Body of pancreas (tissue), 4 donors: ENCODE measurements around the gene GMCL1. TPM values are rescaled to one million over a fixed set of nuclear protein-coding genes. Genes with fewer than 3 reads are reported as not detected.
A peak's percentile ranks its signal among the peaks of the same experiment; 100 is the strongest.
"Not testable (repeated sequence)": the region's sequence is repeated elsewhere in the genome, so short reads cannot be mapped to it uniquely, and the experiment has no call there.

ENCODE experiments used
- ATAC-seq: fragments of 150-250 bp; one replicate; pipeline ENCODE4 v1.9.1; 2016
- DNase-seq, 4 donors: peaks; one replicate each; pipeline ENCODE4 v3.0.0-alpha.2; 2019
- H3K27ac ChIP-seq, 4 donors: fragments of 200-600 bp; sonication (generic); 1 replicate in 3 of 4; 2 replicates in 1 of 4; pipeline versions ENCODE4 v1.5.1 to v1.6.1; 2016 to 2019; ENCODE audit warnings: mild to moderate bottlenecking in 1 of 4, mixed read lengths in 1 of 4, moderate library complexity in 1 of 4
- H3K27me3 ChIP-seq, 2 donors: fragments of 200-600 bp; sonication (generic); one replicate each; pipeline ENCODE4 v1.6.0; 2016; ENCODE audit warnings: mild to moderate bottlenecking in 1 of 2
- H3K36me3 ChIP-seq, 2 donors: fragments of 200-600 bp; sonication (generic); replicated peaks in 1 of 2; 2 replicates each; pipeline ENCODE4 v1.5.1; 2016; ENCODE audit warnings: low read depth in 2 of 2; ENCODE audit not compliant: insufficient read depth in 1 of 2
- H3K4me1 ChIP-seq: fragments of 200-600 bp; sonication (generic); one replicate; pipeline ENCODE4 v1.6.0; 2016
- H3K4me3 ChIP-seq, 2 donors: fragments of 200-600 bp; sonication (generic); 1 replicate in 1 of 2; 2 replicates in 1 of 2; pipeline ENCODE4 v1.5.1; 2016 to 2019
- H3K9me3 ChIP-seq, 3 donors: fragments of 200-600 bp; sonication (generic); 1 replicate in 2 of 3; 2 replicates in 1 of 3; pipeline ENCODE4 v1.5.1; 2016
- POLR2A ChIP-seq, 3 donors: fragments of 450-650 bp; IDR thresholded peaks; one replicate each; pipeline ENCODE4 v1.6.1; 2016; ENCODE audit warnings: antibody characterized with exemption in 3 of 3, mild to moderate bottlenecking in 2 of 3
- WGBS, 2 donors: methylation state at CpG; one replicate each; pipeline ENCODE4 v1.1.5; 2017; 5-methylcytosine and 5-hydroxymethylcytosine counted together
- intact Hi-C: fragments of 100-400 bp; cut with DNase I; formaldehyde crosslinking; loops from one replicate; pipeline ENCODE4 v1.15.1; 2023
- total RNA-seq, 2 donors: library from RNA; depleted of rRNA; stranded (reverse); fragments of >200 nt; gene quantifications; one replicate each; pipeline ENCODE4 v1.1.0, GENCODE V29; 2016
- TF ChIP-seq, protein P1 (sequence below), 7 experiments: fragments of 450-650 bp in 4 of 7; fragments of 200-600 bp in 3 of 7; sonication (generic) in 3 of 7; IDR thresholded peaks; one replicate each; pipeline ENCODE4 v1.5.1; 2016 to 2019; ENCODE audit warnings: antibody characterized with exemption in 7 of 7

Gene GMCL1
- total RNA-seq, 2 donors from 2014 or later = 16.1 to 31.6 TPM

DNA sequence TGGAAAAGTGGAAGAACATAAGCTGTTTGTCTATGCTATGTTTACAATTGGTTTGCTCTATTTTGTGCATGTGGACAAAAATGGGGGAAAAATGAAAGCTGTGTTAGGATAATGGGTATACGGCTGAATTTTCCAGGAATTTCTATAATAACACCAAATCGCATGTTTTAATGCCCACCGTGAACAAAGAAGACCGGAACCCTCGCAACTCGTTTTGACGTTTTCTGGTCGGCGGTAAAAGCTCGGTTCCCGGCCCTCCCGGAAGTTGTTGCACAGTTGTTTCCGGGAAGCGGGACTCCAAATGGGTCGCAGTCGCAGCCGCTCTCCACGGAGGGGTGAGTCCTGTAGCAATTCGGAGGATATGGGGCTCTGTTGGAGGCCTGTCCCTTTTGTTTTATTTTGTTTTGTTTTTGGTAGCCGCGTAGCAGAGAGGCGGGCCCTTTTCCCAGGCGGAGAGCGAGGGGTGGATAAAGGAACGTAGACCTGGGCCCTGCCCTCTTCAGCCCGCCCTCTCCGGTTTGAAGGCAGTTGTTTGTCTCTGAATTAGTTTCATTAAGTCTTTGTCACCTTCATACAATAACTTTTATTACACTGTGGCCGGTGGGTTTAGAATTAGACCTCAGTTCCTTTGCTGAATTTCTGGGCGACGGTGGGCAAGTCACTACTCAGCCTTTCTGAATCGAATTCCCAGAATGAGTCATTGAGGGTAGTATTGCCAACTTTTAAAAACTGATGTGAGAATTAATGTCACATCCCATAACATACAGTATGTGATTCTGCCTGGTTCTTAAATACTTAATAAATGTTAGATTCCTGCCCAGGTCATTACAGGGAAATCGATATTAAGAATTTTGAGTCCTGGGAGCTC lies 64.5 kb downstream of the GMCL1 start, which contains the start of gene SNRNP27:
TSS of gene SNRNP27 (plus strand) at position 273 of the 868 bp plus-strand sequence. CDS start at position 302, 29 bp downstream.
- peak; percentile 92 for ATAC-seq
- TF ChIP-seq, protein P1, sequence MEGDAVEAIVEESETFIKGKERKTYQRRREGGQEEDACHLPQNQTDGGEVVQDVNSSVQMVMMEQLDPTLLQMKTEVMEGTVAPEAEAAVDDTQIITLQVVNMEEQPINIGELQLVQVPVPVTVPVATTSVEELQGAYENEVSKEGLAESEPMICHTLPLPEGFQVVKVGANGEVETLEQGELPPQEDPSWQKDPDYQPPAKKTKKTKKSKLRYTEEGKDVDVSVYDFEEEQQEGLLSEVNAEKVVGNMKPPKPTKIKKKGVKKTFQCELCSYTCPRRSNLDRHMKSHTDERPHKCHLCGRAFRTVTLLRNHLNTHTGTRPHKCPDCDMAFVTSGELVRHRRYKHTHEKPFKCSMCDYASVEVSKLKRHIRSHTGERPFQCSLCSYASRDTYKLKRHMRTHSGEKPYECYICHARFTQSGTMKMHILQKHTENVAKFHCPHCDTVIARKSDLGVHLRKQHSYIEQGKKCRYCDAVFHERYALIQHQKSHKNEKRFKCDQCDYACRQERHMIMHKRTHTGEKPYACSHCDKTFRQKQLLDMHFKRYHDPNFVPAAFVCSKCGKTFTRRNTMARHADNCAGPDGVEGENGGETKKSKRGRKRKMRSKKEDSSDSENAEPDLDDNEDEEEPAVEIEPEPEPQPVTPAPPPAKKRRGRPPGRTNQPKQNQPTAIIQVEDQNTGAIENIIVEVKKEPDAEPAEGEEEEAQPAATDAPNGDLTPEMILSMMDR (IDR thresholded peaks at IDR 0.05) = no peak
- TF ChIP-seq POLR2A (IDR thresholded peaks at IDR 0.05) = peak in 2 of 3 donors; percentile 76
- H3K27ac ChIP-seq = peak within 1 kb of the TSS; percentile 48 to 83 (median 76)
- peak; percentile 81 to 82 (median 82) for DNase-seq
- H3K4me1 ChIP-seq = peaks cover 16% of the 10 kb centered on the region
- peaks cover 0 to 7% of the 10 kb centered on the region in 2 donors for H3K36me3 ChIP-seq
- intact Hi-C loops = no loop called here
- 0 to 1% methylated on average over 30 to 32 of the region's 32 CpGs for WGBS, 2 donors
- no peaks in the 10 kb centered on the region for H3K27me3 ChIP-seq
- H3K4me3 ChIP-seq = peak within 1 kb of the TSS; percentile 50 to 66
- H3K9me3 ChIP-seq = no peaks in the 10 kb centered on the region

DNA sequence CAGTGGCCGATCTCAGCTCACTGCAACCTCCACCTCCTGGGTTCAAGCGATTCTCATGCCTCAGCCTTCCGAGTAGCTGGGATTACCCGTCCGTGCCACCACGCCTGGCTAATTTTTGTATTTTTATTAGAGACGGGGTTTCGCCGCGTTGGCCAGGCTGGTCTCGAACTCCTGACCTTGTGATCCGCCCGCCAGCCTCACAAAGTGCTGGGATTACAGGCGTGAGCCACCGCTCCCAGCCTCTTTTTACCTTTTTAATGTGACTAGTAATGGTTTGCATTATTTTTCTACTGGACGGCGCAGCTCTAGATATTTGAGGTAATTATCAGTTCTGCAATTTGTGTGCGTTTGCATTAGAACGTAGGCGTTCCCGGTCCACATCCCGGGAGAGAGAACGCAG lies 65.3 kb downstream of the GMCL1 start:
- H3K27me3 ChIP-seq, H3K9me3 ChIP-seq, DNase-seq, H3K36me3 ChIP-seq, ATAC-seq, intact Hi-C loops: not testable (repeated sequence)
- WGBS, 2 donors = 15 to 30% methylated on average over 23 of the region's 23 CpGs
- H3K27ac ChIP-seq = peak overlapping the region in 3 of 4 donors; percentile 71 to 83 (median 81)
- peaks cover 16% of the 10 kb centered on the region for H3K4me1 ChIP-seq
- H3K4me3 ChIP-seq = peak overlapping the region; percentile 50 to 66

DNA sequence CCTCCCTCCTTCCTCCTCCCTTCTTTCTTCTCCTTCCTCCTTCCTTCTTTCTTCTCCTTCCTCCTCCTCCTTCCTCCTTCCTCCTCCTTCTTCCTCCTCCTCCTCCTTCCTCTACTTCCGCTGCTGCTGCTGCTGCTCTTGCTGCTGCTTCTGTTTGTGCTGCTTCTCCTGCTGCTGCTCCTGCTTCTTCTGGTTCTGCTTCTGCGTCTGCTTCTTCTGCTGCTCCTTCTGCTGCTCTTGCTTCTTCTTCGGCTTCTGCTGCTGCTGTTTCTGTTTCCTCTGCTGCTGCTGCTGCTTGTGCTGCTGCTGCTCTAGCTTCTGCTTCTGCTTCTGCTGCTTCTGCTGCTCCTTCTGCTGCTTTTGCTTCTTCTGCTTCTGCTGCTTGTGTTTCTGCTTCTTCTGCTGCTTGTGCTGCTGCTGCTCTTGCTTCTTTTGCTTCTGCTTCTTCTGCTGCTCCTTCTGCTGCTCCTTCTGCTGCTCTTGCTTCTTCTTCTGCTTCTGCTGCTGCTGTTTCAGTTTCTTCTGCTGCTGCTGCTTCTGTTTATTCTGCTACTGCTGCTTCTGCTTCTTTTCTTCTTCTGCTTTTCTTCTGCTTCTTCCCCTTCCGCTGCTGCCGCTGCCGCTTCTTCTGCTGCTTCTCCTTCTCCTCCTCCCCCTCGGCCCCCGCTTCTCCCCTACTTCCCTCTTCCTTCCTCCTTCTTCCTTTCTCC lies 72.9 kb downstream of the GMCL1 start:
- peak in 1 of 4 donors; percentile 32 for DNase-seq

DNA sequence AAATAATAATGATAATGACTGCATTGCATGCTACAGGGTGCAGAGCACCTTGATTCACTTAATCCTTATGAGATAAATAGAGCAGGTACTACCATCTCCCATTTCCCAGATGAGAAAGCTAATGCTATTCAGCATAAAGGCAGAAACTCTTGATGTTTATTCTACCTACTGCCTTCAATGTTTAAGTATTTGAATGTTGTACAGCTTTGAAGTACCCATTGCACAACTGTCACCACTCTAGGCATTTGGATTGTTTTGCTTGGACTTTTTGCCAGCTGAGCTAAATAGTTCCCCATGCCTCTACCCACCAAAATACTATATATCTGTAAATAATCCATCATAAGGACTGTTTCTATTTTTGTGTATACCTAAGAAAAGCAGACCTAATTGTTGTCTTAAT lies 77.8 kb downstream of the GMCL1 start:
- Histone ChIP-seq H3K4me3 (no peak overlapping the region), H3K9me3 (no peaks in the 10 kb centered on the region), H3K27me3 (no peaks in the 10 kb centered on the region), H3K4me1 (no peaks in the 10 kb centered on the region), H3K27ac (no peak overlapping the region), H3K36me3 (peaks cover 5 to 12% of the 10 kb centered on the region in 2 donors)
- intact Hi-C loops = loop anchor here (10.0 kb wide), 1 partner anchor 248 kb away; no protein-coding TSS in a partner anchor
- no peak for DNase-seq
- TF ChIP-seq, protein P1 (IDR thresholded peaks at IDR 0.05) = no peak
- TF ChIP-seq POLR2A (IDR thresholded peaks at IDR 0.05) = no peak
- no peak for ATAC-seq

More for the DNA sequence above, 72.9 kb downstream of the GMCL1 start:
- Histone ChIP-seq H3K4me1 (no peaks in the 10 kb centered on the region), H3K27ac (peak overlapping the region in 1 of 4 donors; percentile 3), H3K9me3 (no peaks in the 10 kb centered on the region), H3K36me3 (peaks cover 0 to 20% of the 10 kb centered on the region in 2 donors), H3K27me3 (no peaks in the 10 kb centered on the region), H3K4me3 (no peak overlapping the region)
- TF ChIP-seq POLR2A (IDR thresholded peaks at IDR 0.05) = no peak
- TF ChIP-seq, protein P1 (IDR thresholded peaks at IDR 0.05) = no peak
- 52 to 85% methylated on average over 8 of the region's 8 CpGs for WGBS, 2 donors
- intact Hi-C loops = loop anchor here (10.0 kb wide), 1 partner anchor 252 kb away; no protein-coding TSS in a partner anchor
- no peak for ATAC-seq

DNA sequence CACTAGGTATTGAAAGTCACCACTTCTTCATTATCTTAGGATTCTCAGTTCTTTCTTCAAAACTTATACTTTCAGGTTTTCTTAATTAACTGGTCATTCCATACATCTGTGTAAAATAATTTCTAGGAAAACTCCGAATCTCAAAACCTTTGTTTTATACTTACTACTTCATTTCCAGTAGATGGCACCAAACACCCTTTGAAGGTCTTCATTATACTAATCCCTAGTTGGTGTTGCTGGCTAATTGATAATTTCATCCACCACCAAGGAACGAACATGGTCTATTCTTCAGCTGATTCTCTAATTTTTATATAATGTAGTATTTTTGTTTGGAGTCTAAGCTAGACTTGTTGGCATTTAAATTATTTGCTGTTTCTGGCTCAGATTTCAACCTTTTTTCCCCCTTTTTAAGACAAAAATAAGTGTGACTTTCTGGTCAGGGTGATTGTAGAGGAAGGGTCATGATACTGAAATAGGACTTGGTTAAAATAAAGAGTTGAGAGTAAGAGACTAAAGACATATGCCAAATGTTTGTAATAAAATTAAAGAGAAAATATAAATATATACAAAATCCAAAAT lies 82.6 kb downstream of the GMCL1 start:
- H3K4me3 ChIP-seq = no peak overlapping the region
- H3K4me1 ChIP-seq = peaks cover 19% of the 10 kb centered on the region
- peaks cover 5 to 6% of the 10 kb centered on the region in 2 donors for H3K36me3 ChIP-seq
- H3K27me3 ChIP-seq = no peaks in the 10 kb centered on the region
- ATAC-seq (no peak), DNase-seq (peak in 1 of 4 donors; percentile 13)
- intact Hi-C loops = no loop called here
- 0% methylated on average over 2 of the region's 2 CpGs for WGBS, 2 donors
- H3K27ac ChIP-seq = peak overlapping the region in 2 of 4 donors; percentile 20 to 53
- H3K9me3 ChIP-seq = no peaks in the 10 kb centered on the region
- TF ChIP-seq, protein P1 (IDR thresholded peaks at IDR 0.05) = peak; percentile 28 to 77 (median 67)
- no peak for TF ChIP-seq POLR2A (IDR thresholded peaks at IDR 0.05)
